ENCODE data around the gene CCL14. TPM values are rescaled to one million over a fixed set of nuclear protein-coding genes. Genes with fewer than 3 reads are reported as not detected.
"Not testable (repeated sequence)": the region's sequence is repeated elsewhere in the genome, so short reads cannot be mapped to it uniquely, and the experiment has no call there.

CCL14 gene
- not detected for total RNA-seq

GRCh38 chr17:35986643-35987042 lies at the start of gene CCL14:
Gene CCL14, minus strand, starts transcription at chr17:35986729. Its CDS starts 80 bp downstream, at chr17:35986649.
- FAIRE-seq (no peak), DNase-seq (ENCODE audit: low spot score in 2 of 2) (no peak)

- DNase-seq (ENCODE audit: low spot score in 2 of 2), result no peak
- no peak for FAIRE-seq
Measured at GRCh38 chr17:36036235-36036634, 49.7 kb upstream of the CCL14 start.

GRCh38 chr17:36034127-36034526 lies 47.6 kb upstream of the CCL14 start:
- FAIRE-seq (no peak), DNase-seq (ENCODE audit: low spot score in 2 of 2) (no peak)

- FAIRE-seq (no peak), DNase-seq (ENCODE audit: low spot score in 2 of 2) (no peak)
Measured at GRCh38 chr17:36030956-36031355, 44.4 kb upstream of the CCL14 start.

- no peak for DNase-seq (ENCODE audit: low spot score in 2 of 2)
- FAIRE-seq, result no peak
Measured at GRCh38 chr17:36027761-36028160, 41.2 kb upstream of the CCL14 start.

- FAIRE-seq, result no peak
- DNase-seq (ENCODE audit: low spot score in 2 of 2), result no peak
Measured at GRCh38 chr17:36024106-36024869, 37.8 kb upstream of the CCL14 start.

GRCh38 chr17:36019423-36019822 lies 32.9 kb upstream of the CCL14 start:
- FAIRE-seq, result no peak
- DNase-seq (ENCODE audit: low spot score in 2 of 2), result no peak

- FAIRE-seq, result no peak
Measured at GRCh38 chr17:36017799-36018198, 31.3 kb upstream of the CCL14 start, which contains the start of gene CCL23. Gene CCL23, minus strand, starts transcription at chr17:36017972. Its CDS starts 75 bp downstream, at chr17:36017897.

GRCh38 chr17:36016555-36016954 lies 30.0 kb upstream of the CCL14 start:
- DNase-seq (ENCODE audit: low spot score in 2 of 2) (no peak), FAIRE-seq (no peak)

More at GRCh38 chr17:36017799-36018198, 31.3 kb upstream of the CCL14 start, which contains the start of gene CCL23:
- DNase-seq (ENCODE audit: low spot score in 2 of 2), result no peak

- DNase-seq (ENCODE audit: low spot score in 2 of 2); FAIRE-seq: not testable (repeated sequence)
Measured at GRCh38 chr17:36015895-36016294, 29.4 kb upstream of the CCL14 start.

GRCh38 chr17:36014946-36015345 lies 28.4 kb upstream of the CCL14 start:
- DNase-seq (ENCODE audit: low spot score in 2 of 2), result no peak
- no peak for FAIRE-seq

- FAIRE-seq (no peak), DNase-seq (ENCODE audit: low spot score in 2 of 2) (no peak)
Measured at GRCh38 chr17:36011201-36011600, 24.7 kb upstream of the CCL14 start.

- DNase-seq (ENCODE audit: low spot score in 2 of 2), result no peak
Measured at GRCh38 chr17:36008998-36009665, 22.6 kb upstream of the CCL14 start.

GRCh38 chr17:36004594-36005108 lies 18.1 kb upstream of the CCL14 start:
- DNase-seq (ENCODE audit: low spot score in 2 of 2) (no peak), FAIRE-seq (no peak)

More at GRCh38 chr17:36008998-36009665, 22.6 kb upstream of the CCL14 start:
- FAIRE-seq, result no peak

- DNase-seq (ENCODE audit: low spot score in 2 of 2) (no peak), FAIRE-seq (no peak)
Measured at GRCh38 chr17:36002631-36003030, 16.1 kb upstream of the CCL14 start.

GRCh38 chr17:36001862-36002603 lies 15.5 kb upstream of the CCL14 start:
- no peak for FAIRE-seq
- DNase-seq (ENCODE audit: low spot score in 2 of 2), result no peak

GRCh38 chr17:36001110-36001771 lies 14.7 kb upstream of the CCL14 start, which contains the start of gene CCL15:
Gene CCL15, minus strand, starts transcription at chr17:36001553. Its CDS starts 61 bp downstream, at chr17:36001492.
- FAIRE-seq, result no peak
- no peak for DNase-seq (ENCODE audit: low spot score in 2 of 2)

GRCh38 chr17:36000732-36001109 lies 14.2 kb upstream of the CCL14 start:
- FAIRE-seq (no peak), DNase-seq (ENCODE audit: low spot score in 2 of 2) (no peak)

GRCh38 chr17:35998756-35999155 lies 12.2 kb upstream of the CCL14 start:
- FAIRE-seq (no peak), DNase-seq (ENCODE audit: low spot score in 2 of 2) (no peak)

GRCh38 chr17:35998018-35998545 lies 11.6 kb upstream of the CCL14 start:
- FAIRE-seq (no peak), DNase-seq (ENCODE audit: low spot score in 2 of 2) (no peak)
